Endothelial cell of umbilical vein (primary cell): ENCODE data around the gene SATB2. TPM values are rescaled to one million over a fixed set of nuclear protein-coding genes. Genes with fewer than 3 reads are reported as not detected.

ENCODE experiments used
- BruUV-seq: library from RNA; stranded (reverse); fragments of 400-500 nt; replicated peaks from 2 replicates; lab custom pipeline; 2021; lab: Mats Ljungman, UMichigan
- CTCF ChIA-PET: fragments of 300-600, 350-600 bp; sonication (Branson Sonifier 250); formaldehyde crosslinking; loops from one replicate; lab custom pipeline; 2021; ENCODE audit warnings: antibody characterized with exemption, inconsistent platforms; lab: Charles Lee
- POLR2A ChIA-PET: fragments of 300-600, 350-600 bp; sonication (Branson Sonifier 250); formaldehyde crosslinking; loops from one replicate; lab custom pipeline; 2021; ENCODE audit warnings: antibody characterized with exemption, inconsistent platforms; lab: Charles Lee
- DNase-seq: peaks from one replicate; pipeline ENCODE4 v3.0.0-alpha.2; 2011; ENCODE audit warnings: low read depth, low spot score
- FAIRE-seq: peaks from 2 replicates; lab custom pipeline; 2011; peaks lifted over from hg19 to GRCh38; lab: Jason Lieb, UNC
- H2AFZ ChIP-seq: 2 replicates; pipeline ENCODE4 v1.6.0; 2012; ENCODE audit warnings: low read depth, low read length, control low read depth, inconsistent platforms
- H3K27ac ChIP-seq: 2 replicates; pipeline ENCODE4 v1.5.1; 2011; ENCODE audit warnings: low read depth, mild to moderate bottlenecking, control low read depth, low read length, moderate library complexity; ENCODE audit not compliant: insufficient read depth
- H3K27me3 ChIP-seq, 2 experiments: 2 replicates each; pipeline versions ENCODE4 v1.6.0 to v1.6.1; 2011; ENCODE audit warnings: low read length in 2 of 2, mixed read lengths in 1 of 2; ENCODE audit not compliant: control insufficient read depth in 2 of 2, insufficient read depth in 2 of 2
- H3K36me3 ChIP-seq, 2 experiments: 2 replicates in 1 of 2; 3 replicates in 1 of 2; pipeline ENCODE4 v1.5.1; 2011; ENCODE audit warnings: low read length in 2 of 2, mild to moderate bottlenecking in 1 of 2, moderate library complexity in 1 of 2; ENCODE audit not compliant: control insufficient read depth in 2 of 2, insufficient read depth in 2 of 2; ENCODE audit errors: extremely low read depth in 1 of 2
- H3K4me1 ChIP-seq: 3 replicates; pipeline ENCODE4 v1.5.1; 2011; ENCODE audit warnings: mild to moderate bottlenecking, low read length; ENCODE audit not compliant: control insufficient read depth, insufficient read depth; ENCODE audit errors: extremely low read depth
- H3K4me2 ChIP-seq: 2 replicates; pipeline ENCODE4 v1.6.1; 2011; ENCODE audit warnings: low read length, control low read depth, mixed read lengths; ENCODE audit not compliant: insufficient read depth
- H3K4me3 ChIP-seq, 3 experiments: fragments of 200-600 bp in 1 of 3; sonication (generic), shearing (Covaris generic) in 1 of 3; replicated peaks in 1 of 3; 2 replicates each; pipeline ENCODE4 v1.5.1; 2011 to 2016; ENCODE audit warnings: control low read depth in 3 of 3, low read length in 3 of 3, mild to moderate bottlenecking in 2 of 3, inconsistent platforms in 1 of 3, low read depth in 1 of 3, moderate library complexity in 1 of 3; ENCODE audit not compliant: insufficient read depth in 1 of 3
- H3K79me2 ChIP-seq: 2 replicates; pipeline ENCODE4 v1.6.0; 2012; ENCODE audit warnings: low read length, inconsistent platforms; ENCODE audit not compliant: control insufficient read depth, insufficient read depth
- H3K9ac ChIP-seq: replicated peaks from 2 replicates; pipeline ENCODE3; 2011; ENCODE audit warnings: low read length, control low read depth; ENCODE audit not compliant: insufficient read depth; ENCODE audit errors: extremely low read depth
- H3K9me1 ChIP-seq: replicated peaks from 3 replicates; pipeline ENCODE4 v1.6.0; 2011; ENCODE audit warnings: mild to moderate bottlenecking, low read length; ENCODE audit not compliant: control insufficient read depth, insufficient read depth; ENCODE audit errors: extremely low read depth
- H3K9me3 ChIP-seq: replicated peaks from 2 replicates; pipeline ENCODE4 v1.5.1; 2012; ENCODE audit warnings: low read length, inconsistent platforms; ENCODE audit not compliant: control insufficient read depth, insufficient read depth
- H4K20me1 ChIP-seq: replicated peaks from 2 replicates; pipeline ENCODE3; 2011; ENCODE audit warnings: mild to moderate bottlenecking, low read length; ENCODE audit not compliant: control insufficient read depth, insufficient read depth; ENCODE audit errors: extremely low read depth
- CTCF ChIP-seq, 2 donors: IDR thresholded peaks; 1 replicate in 1 of 2; 2 replicates in 1 of 2; pipeline ENCODE4 v1.5.1; 2011; ENCODE audit warnings: low read length in 2 of 2, mild to moderate bottlenecking in 2 of 2, moderate library complexity in 2 of 2, control low read depth in 1 of 2, inconsistent platforms in 1 of 2, low read depth in 1 of 2; ENCODE audit not compliant: insufficient read depth in 1 of 2; ENCODE audit errors: extremely low read depth in 1 of 2
- EZH2 ChIP-seq: IDR thresholded peaks from 2 replicates; pipeline ENCODE4 v1.6.1; 2012; ENCODE audit warnings: borderline replicate concordance, low read depth, mild to moderate bottlenecking, moderate library complexity, low read length, inconsistent platforms; ENCODE audit not compliant: severe bottlenecking
- FOS ChIP-seq: IDR thresholded peaks from 2 replicates; pipeline ENCODE4 v1.6.1; 2011; ENCODE audit warnings: mild to moderate bottlenecking, low read length, moderate library complexity, borderline replicate concordance; ENCODE audit not compliant: insufficient read depth
- GATA2 ChIP-seq: IDR thresholded peaks from 2 replicates; pipeline ENCODE4 v1.7.0; 2011; ENCODE audit warnings: low read depth, mild to moderate bottlenecking, moderate library complexity, mixed read lengths, low read length; ENCODE audit not compliant: insufficient read length, insufficient read depth
- JUN ChIP-seq: IDR thresholded peaks from 2 replicates; pipeline ENCODE4 v1.6.1; 2011; ENCODE audit warnings: borderline replicate concordance, low read depth; ENCODE audit not compliant: insufficient read length, insufficient read depth
- MYC ChIP-seq: IDR thresholded peaks from one replicate; pipeline ENCODE4 v1.6.1; 2011; ENCODE audit warnings: mild to moderate bottlenecking, low read depth, low read length
- POLR2A ChIP-seq: IDR thresholded peaks from 2 replicates; pipeline ENCODE4 v1.6.1; 2012; ENCODE audit warnings: low read depth, mild to moderate bottlenecking, control low read depth, low read length
- POLR2AphosphoS5 ChIP-seq: IDR thresholded peaks from 2 replicates; pipeline ENCODE4 v1.6.1; 2012; ENCODE audit warnings: low read depth, mild to moderate bottlenecking, control low read depth, low read length, moderate library complexity; ENCODE audit not compliant: insufficient read depth
- dilution Hi-C: fragments of 300-500 bp; cut with MboI; formaldehyde crosslinking; loops from one replicate; pipeline ENCODE4 v1.15.0; 2019; ENCODE audit warnings: low sequenced_read_pairs; ENCODE audit not compliant: extremely low pct_ligation_motif_present
- intact Hi-C: fragments of 100-400 bp; cut with micrococcal nuclease; formaldehyde crosslinking; loops from one replicate; pipeline ENCODE4 v1.10.0; 2022
- polyA plus RNA-seq, 4 experiments: library from polyadenylated mRNA; depleted of rRNA in 3 of 4; stranded (reverse) in 3 of 4; unstranded in 1 of 4; fragments of >200 nt; gene quantifications; 2 replicates each; pipeline versions ENCODE4 v1.2.1 to v1.2.3, GENCODE V29; 2011 to 2012; ENCODE audit warnings: missing spikeins in 1 of 4
- total RNA-seq: library from RNA; stranded (reverse); gene quantifications from 2 replicates; pipeline ENCODE4 v1.2.3, GENCODE V29; 2021
- TF ChIP-seq, protein P1 (sequence below): IDR thresholded peaks from 2 replicates; pipeline ENCODE4 v1.6.1; 2011; ENCODE audit not compliant: insufficient read depth, insufficient read length

The SATB2 gene
- total and polyA plus RNA-seq, 2 donors (not counting 3 experiments of a cell fraction or from before 2014, with no cell fraction given): 0.47 to 1.1 TPM

DNA sequence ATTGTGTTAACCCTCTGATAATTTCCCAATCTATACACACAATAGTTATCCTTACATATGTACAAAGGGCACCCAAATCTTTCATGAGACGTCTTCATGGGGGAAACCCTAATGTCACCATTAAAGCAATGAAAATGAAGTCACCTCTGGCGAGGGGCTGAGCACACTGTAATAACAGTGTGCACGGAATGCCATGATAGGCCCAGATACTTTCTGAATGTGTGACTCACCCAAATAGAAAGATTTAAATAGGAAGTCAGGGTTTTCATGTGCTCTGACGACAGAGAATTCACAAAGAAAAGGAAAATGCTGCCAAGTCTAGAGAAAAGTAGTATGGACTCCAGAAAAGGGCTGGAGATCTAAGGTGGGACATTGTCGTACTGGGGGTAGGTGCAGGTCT is 128.3 kb downstream of the SATB2 start:
- H3K4me1 ChIP-seq: no peaks in the 10 kb centered on the region
- no peaks in the 10 kb centered on the region for H3K36me3 ChIP-seq
- FAIRE-seq (no peak), DNase-seq (no peak)
- no peak overlapping the region for H3K4me2 ChIP-seq
- no peaks in the 10 kb centered on the region for H3K9me1 ChIP-seq
- ChIA-PET POLR2A (no interaction called here), CTCF (no interaction called here)
- no peaks in the 10 kb centered on the region for H3K79me2 ChIP-seq
- no TSS peak for BruUV-seq
- no peaks in the 10 kb centered on the region for H3K9me3 ChIP-seq
- intact Hi-C loops: no loop called here
- H3K9ac ChIP-seq: no peak overlapping the region
- no peaks in the 10 kb centered on the region for H4K20me1 ChIP-seq
- no peak overlapping the region for H2AFZ ChIP-seq
- dilution Hi-C loops: no loop called here
- no peak for TF ChIP-seq FOS
- no peak for TF ChIP-seq POLR2A
- no peak overlapping the region for H3K4me3 ChIP-seq
- no peak overlapping the region for H3K27ac ChIP-seq
- no peaks in the 10 kb centered on the region for H3K27me3 ChIP-seq

DNA sequence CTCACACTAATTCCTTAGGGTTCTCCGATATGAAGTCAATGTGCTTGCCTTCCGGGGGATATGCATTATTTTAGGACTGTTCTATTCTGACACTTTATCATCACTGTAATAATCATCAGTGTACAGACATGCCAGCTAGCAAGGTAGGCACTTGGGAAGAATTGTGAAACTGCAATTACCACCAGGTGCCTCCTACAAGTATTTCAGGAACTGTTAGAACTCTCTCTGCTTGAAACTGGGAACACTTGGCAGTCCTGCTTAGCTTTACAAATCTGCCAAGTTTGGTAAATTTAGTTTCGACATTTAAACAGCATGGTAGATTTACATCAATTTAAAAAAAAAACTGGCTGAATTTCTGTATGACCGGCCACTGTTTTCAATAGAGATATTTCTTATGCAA is 128.7 kb downstream of the SATB2 start:
- no peak overlapping the region for H3K4me3 ChIP-seq
- no peaks in the 10 kb centered on the region for H3K9me1 ChIP-seq
- ChIA-PET POLR2A (no interaction called here), CTCF (no interaction called here)
- H3K27me3 ChIP-seq: no peaks in the 10 kb centered on the region
- no peaks in the 10 kb centered on the region for H3K36me3 ChIP-seq
- no peak overlapping the region for H2AFZ ChIP-seq
- H4K20me1 ChIP-seq: no peaks in the 10 kb centered on the region
- no peaks in the 10 kb centered on the region for H3K4me1 ChIP-seq
- DNase-seq: no peak
- dilution Hi-C loops (no loop called here), intact Hi-C loops (no loop called here)
- H3K9ac ChIP-seq: no peak overlapping the region
- H3K9me3 ChIP-seq: no peaks in the 10 kb centered on the region
- TF ChIP-seq JUN (no peak), CTCF (IDR thresholded peaks at IDR 0.05; ENCODE audit: extremely low read depth in 1 of 2, insufficient read depth in 1 of 2, low read depth in 1 of 2, low read length in 2 of 2) (no peak), POLR2A (no peak), GATA2 (no peak), MYC (no peak), POLR2AphosphoS5 (no peak), EZH2 (no peak), FOS (no peak)
- TF ChIP-seq, protein P1, sequence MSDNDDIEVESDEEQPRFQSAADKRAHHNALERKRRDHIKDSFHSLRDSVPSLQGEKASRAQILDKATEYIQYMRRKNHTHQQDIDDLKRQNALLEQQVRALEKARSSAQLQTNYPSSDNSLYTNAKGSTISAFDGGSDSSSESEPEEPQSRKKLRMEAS: no peak
- H3K79me2 ChIP-seq: no peaks in the 10 kb centered on the region
- no peak for FAIRE-seq
- H3K27ac ChIP-seq: no peak overlapping the region
- no peak overlapping the region for H3K4me2 ChIP-seq
- no TSS peak for BruUV-seq
